SKM-1 treated with dmso at 0.1 percent for 144 hours (cell line): ENCODE measurements around the gene MTMR12.

Experiments
- DNase-seq: peaks from one replicate; lab custom pipeline; 2025; ENCODE audit not compliant: unreplicated experiment; lab: John Stamatoyannopoulos, UW

The MTMR12 gene

GRCh38 chr5:32202394-32202793, 110.3 kb downstream of the MTMR12 start:
- no peak for DNase-seq

- no peak for DNase-seq
Measured at GRCh38 chr5:32201122-32201753, 111.5 kb downstream of the MTMR12 start.

GRCh38 chr5:32197032-32197431, 115.7 kb downstream of the MTMR12 start:
- no peak for DNase-seq

- DNase-seq = no peak
Measured at GRCh38 chr5:32195265-32195664, 117.5 kb downstream of the MTMR12 start.

GRCh38 chr5:32193591-32193990, 119.1 kb downstream of the MTMR12 start:
- peak; percentile 98 for DNase-seq

- no peak for DNase-seq
Measured at GRCh38 chr5:32190095-32190494, 122.6 kb downstream of the MTMR12 start.

DNA sequence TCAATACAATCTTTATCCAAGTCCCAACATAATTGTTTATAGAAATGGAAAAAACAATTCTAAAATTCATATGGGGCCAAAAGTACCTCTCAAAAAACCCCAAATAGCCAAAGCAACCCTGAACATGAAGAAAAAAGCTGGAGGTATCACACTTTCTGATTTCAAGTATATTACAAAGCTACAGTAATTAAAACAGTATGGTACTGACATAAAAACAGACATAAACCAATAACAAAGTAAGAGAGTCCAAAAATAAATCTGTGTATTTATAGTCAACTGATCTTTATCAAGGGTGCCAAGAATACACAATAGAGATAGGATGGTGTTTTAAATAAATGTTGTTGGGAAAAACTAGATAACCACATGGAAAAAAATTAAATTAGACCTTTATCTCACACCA, 125.1 kb downstream of the MTMR12 start:
- no peak for DNase-seq

- DNase-seq = peak; percentile 45
Measured at GRCh38 chr5:32182463-32183063, 130.2 kb downstream of the MTMR12 start.
